Stimulated activated naive CD8-positive, alpha-beta T cell treated with anti-CD3 and anti-CD28 coated beads, Interleukin-15, Interleukin-2, amounts not matched to agents 100 U/mL and 50 U/mL, for 24 hours (primary cell): ENCODE results near the gene MRPL4.

ENCODE experiments used
- ATAC-seq: fragments of 150-1000 bp; cut with Tn5 transposase; one replicate; pipeline ENCODE4 v1.10.0; 2021
- DNase-seq: peaks from one replicate; pipeline ENCODE4 v3.0.0; 2021

Gene MRPL4

DNA sequence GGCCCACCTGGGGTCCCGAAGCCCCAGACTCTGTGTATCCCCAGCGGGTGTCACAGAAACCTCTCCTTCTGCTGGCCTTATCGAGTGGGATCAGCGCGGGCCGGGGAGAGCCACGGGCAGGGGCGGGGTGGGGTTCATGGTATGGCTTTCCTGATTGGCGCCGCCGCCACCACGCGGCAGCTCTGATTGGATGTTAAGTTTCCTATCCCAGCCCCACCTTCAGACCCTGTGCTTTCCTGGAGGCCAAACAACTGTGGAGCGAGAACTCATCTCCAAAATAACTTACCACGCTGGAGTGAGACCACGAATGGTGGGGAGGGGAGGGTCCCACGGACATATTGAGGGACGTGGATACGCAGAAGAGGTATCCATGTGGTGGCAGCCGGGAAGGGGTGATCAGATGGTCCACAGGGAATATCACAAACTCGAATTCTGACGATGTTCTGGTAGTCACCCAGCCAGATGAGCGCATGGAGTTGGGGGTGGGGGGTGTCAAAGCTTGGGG is 36.7 kb downstream of the MRPL4 start:
- ATAC-seq (peak; percentile 7), DNase-seq (peak; percentile 64)

- DNase-seq (peak; percentile 76), ATAC-seq (peak; percentile 47)
Observed at GRCh38 chr19:10289167-10289835, 37.3 kb downstream of the MRPL4 start.

- ATAC-seq (no peak), DNase-seq (peak; percentile 56)
Observed at GRCh38 chr19:10289836-10290356, 37.9 kb downstream of the MRPL4 start, which contains the start of gene ICAM5. Gene ICAM5 (plus strand): TSS chr19:10289952. CDS start chr19:10290044, 92 bp downstream.

DNA sequence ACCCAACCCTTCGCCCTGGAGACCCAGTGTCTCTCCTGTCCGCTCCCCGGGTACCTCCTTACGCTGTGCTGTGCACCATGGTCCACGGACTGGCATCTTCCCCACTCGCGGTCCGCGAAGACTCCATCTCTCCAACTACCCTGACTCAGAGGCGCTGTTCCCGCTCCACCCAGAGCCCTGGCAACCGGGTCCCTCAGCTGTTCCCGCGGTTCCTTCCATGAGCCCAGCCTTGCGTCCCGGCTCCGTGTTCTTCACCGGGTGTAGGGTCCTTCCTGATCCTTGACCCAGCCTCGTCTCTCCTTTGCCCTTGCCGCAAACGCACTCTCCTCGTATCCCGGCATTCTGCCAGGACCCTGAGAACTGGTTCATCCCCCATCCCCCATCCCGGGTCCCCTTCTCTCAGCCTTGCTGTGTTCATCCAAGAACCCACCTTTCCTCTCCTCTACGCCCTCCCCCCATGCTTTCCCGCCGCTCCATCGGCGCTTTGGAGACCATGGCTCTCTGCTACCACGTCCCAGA is 38.4 kb downstream of the MRPL4 start:
- ATAC-seq (no peak), DNase-seq (no peak)

DNA sequence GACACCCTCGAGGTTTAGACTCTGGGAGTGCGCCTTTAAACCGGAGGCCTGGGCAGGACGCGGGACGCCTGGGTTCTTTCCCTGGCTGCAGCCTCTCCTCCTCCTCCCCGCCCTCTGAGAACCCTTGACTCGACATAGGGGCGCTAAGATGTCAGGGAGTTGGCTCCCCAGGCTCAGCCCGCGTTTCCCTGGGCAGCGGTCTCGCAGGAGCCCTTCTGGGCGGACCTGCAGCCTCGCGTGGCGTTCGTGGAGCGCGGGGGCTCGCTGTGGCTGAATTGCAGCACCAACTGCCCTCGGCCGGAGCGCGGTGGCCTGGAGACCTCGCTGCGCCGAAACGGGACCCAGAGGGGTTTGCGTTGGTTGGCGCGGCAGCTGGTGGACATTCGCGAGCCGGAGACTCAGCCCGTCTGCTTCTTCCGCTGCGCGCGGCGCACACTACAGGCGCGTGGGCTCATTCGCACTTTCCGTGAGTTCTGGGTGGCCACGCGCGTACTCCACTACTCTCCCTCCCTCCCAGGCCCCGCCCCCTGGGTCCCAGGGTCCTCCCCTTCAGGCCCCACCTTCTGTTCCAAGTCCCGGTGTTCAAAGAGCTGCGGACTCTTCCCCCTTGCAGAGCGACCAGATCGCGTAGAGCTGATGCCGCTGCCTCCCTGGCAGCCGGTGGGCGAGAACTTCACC is 39.0 kb downstream of the MRPL4 start:
- ATAC-seq (peak; percentile 10), DNase-seq (peak; percentile 72)

GRCh38 chr19:10291554-10292205 is 39.7 kb downstream of the MRPL4 start:
- no peak for ATAC-seq
- no peak for DNase-seq

- ATAC-seq (peak; percentile 53), DNase-seq (peak; percentile 88)
Observed at GRCh38 chr19:10292206-10292788, 40.3 kb downstream of the MRPL4 start.

- ATAC-seq (no peak), DNase-seq (no peak)
Observed at GRCh38 chr19:10292789-10293636, 41.0 kb downstream of the MRPL4 start.

DNA sequence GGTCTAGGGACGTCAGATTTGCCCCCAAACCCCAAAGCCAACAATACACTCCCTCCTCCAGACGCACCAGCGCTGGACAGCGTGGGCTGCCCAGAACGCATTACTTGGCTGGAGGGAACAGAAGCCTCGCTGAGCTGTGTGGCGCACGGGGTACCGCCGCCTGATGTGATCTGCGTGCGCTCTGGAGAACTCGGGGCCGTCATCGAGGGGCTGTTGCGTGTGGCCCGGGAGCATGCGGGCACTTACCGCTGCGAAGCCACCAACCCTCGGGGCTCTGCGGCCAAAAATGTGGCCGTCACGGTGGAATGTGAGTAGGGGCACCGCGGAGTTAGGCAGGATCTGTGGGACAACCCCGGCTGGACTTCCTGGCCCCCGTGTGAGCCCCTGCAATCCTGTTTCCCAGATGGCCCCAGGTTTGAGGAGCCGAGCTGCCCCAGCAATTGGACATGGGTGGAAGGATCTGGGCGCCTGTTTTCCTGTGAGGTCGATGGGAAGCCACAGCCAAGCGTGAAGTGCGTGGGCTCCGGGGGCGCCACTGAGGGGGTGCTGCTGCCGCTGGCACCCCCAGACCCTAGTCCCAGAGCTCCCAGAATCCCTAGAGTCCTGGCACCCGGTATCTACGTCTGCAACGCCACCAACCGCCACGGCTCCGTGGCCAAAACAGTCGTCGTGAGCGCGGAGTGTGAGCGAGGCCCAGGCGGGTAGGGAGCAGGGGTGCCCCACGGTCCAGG is 41.8 kb downstream of the MRPL4 start:
- ATAC-seq, result no peak
- no peak for DNase-seq

- DNase-seq, result no peak
- ATAC-seq, result no peak
Observed at GRCh38 chr19:10294368-10294697, 42.3 kb downstream of the MRPL4 start.

DNA sequence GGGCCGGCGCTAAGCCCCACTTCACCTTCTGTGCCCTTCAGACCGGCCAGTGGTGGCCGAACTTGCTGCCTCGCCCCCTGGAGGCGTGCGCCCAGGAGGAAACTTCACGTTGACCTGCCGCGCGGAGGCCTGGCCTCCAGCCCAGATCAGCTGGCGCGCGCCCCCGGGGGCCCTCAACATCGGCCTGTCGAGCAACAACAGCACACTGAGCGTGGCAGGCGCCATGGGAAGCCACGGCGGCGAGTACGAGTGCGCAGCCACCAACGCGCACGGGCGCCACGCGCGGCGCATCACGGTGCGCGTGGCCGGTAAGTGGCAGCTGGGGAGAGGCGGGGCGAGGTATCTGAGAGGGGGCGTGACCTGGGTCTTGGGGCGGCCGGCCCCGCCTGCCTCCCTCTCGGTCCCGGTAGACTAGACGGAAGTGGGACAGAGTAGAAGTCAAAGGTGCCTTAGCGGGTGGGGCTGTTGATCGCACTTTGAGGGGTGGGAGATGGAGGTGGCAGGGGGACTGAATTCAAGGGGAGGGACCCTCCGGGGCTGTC is 43.4 kb downstream of the MRPL4 start:
- DNase-seq (peak; percentile 63), ATAC-seq (no peak)

GRCh38 chr19:10295847-10296591 is 44.0 kb downstream of the MRPL4 start:
- no peak for ATAC-seq
- DNase-seq, result no peak

GRCh38 chr19:10299545-10300458 is 47.8 kb downstream of the MRPL4 start:
- ATAC-seq, result no peak
- DNase-seq, result no peak

DNA sequence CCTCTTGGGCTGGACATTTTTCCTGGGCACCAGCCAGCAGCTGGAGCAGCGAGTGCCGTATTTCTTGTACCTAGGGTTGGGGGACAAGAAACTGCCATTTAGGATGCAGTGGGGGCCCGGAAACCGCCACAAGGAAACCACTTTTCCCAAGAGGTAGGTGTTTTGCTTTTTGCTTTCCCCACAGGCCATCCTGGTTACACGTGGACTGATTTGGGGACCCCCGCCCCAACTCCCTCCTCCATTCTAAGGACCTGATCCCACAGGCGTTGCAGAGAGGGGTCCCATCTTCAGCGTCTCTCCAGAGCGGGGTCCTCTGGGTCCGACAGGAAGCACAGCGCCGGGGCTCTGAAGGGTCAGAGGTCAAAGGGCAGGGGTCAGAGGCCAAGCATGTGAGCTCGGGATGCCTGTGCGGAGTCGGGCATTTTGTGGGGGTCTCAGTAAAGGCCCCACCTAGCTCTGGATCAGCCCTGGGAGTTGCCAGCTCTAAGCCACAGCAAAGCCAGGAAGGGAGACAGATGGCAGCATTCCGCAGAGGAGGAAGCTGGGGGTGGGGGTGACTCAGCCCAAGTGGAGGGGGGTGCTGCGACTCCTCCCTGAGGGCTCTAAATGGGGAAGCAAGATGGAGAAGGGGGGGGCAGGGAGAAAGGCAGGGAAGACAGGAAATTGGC is 53.3 kb downstream of the MRPL4 start:
- peak; percentile 4 for DNase-seq
- no peak for ATAC-seq

GRCh38 chr19:10306327-10306726 is 54.3 kb downstream of the MRPL4 start:
- ATAC-seq (no peak), DNase-seq (no peak)

GRCh38 chr19:10309423-10309822 is 57.4 kb downstream of the MRPL4 start, which contains the start of gene ZGLP1:
Gene ZGLP1 (minus strand): TSS chr19:10309815.
- no peak for ATAC-seq

More at GRCh38 chr19:10309423-10309822, 57.4 kb downstream of the MRPL4 start, which contains the start of gene ZGLP1:
- DNase-seq, result no peak
